ENCODE measurements around the gene HEPACAM2.

HEPACAM2 gene

DNA sequence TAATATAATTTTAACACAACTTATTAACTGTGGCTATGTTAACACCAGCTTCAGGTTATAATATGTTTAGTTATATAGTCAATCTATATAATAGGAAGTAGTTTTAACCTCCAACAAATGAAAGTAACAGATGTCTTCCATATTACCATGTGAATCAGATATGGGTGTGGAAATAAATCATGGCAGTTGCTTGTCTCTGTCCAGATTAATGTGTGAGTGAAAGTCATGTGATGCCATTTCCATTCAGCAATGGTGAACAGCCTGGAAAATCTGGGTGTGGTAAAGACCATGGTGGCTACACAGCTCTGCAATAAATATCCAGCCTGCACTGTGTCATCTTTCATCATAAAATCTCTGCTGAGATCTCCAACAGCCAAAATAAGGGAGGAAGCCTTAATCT is 27.8 kb downstream of the HEPACAM2 start:
- no peak for DNase-seq

DNA sequence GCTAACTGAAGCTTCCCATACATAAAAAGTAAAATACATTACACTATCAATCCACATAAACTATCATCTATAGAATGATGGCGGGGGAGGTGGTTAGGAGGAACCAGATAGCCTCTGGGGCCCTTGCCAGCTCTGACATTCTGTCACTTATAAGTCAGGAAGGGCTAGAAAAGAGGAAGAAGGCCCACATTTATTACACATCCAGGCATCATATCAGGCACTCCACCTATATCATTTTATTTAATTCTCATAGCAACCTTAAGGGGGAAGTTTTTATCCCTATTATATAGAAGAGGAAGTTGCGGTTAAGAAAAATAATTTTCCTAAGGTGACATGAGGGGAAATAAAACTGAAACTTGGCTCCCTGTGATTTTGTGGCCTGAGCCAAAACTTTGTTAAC is 29.9 kb downstream of the HEPACAM2 start:
- no peak for DNase-seq

DNA sequence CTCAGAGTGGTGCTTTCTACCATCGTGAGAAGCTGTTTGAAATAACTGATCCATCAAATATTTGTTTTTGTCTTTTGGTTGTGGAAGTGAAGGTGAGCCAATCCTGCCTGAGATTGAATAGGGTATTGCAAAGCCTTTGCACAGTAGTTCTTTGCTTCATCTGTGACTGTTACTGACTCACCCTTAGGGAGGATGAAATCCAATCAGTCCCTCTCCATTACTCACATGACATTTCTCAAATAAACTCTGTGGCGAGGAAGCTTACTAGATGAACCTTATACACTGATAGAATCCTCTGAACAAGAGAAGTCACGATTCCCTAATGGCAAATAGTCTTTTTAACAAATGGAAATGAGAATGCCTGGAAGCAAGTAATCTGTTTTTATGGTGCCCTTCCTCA is 31.9 kb downstream of the HEPACAM2 start:
- no peak for DNase-seq

DNA sequence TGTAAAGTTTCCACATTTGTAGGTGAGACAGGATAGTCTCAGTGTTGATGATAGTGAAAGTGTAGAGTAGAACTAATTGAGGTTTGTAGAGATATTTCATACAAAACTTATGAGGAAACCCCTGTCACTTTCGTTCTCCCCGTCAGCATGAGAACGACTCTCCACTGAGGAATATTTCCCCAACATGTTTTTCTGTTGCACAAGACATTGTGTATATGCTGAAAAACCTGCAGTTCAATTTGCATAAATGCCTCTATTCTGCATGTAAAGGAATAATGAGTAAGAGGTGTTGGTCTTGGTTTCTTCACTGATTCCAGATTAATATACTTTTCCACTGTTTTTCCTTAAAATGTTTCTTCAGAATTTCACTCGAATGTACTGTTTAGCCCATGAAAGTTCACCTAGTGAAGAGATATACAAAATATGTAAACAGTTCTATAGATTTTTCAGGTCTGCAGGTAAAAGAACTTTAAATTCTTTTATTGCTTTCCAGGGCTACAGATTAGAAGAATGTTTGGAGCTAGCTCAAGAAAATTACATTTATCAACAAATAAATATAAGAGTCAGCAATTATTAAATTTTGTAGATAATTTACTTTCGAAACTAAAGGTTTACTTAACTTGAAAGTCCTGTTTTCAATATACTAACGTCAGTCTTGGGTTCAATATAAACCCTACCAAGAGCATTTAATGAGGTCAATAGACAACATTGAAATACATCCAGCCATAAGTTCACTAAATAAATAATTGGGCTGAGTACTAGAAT is 37.2 kb downstream of the HEPACAM2 start:
- DNase-seq = no peak

DNA sequence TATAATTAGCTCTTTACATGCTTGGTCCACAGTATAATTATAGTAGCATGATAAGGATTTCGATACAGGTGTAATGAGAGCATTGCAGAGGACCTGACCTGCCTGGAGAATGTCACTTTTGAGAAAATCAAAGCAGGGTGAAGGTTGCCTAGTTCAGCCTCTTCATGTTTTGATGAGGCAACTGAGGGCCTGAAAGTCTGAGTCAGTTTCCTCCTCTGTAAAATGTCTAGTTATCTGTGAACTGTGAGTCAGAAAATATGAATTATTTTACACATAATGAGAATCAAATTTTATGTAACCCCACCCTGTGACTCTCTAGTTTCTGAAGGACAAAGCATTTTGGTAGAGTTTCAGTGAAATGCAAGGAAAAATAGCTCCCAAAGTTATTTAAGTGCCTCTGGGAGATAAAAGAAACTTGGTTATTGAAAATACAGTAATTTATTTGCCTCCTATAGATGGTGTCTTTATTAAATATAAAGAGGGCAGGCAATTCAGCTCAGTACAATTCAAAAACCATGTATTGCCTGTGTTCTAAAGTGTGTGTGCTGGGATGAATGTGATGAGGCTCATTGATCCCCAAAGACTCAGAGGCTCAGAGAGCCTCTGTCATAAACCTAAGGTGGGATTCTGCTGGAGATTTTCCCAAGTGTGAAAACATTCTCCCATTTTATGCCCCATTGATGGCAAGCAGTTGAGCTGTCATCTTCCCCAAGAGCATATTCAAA is 40.8 kb downstream of the HEPACAM2 start:
- no peak for DNase-seq

DNA sequence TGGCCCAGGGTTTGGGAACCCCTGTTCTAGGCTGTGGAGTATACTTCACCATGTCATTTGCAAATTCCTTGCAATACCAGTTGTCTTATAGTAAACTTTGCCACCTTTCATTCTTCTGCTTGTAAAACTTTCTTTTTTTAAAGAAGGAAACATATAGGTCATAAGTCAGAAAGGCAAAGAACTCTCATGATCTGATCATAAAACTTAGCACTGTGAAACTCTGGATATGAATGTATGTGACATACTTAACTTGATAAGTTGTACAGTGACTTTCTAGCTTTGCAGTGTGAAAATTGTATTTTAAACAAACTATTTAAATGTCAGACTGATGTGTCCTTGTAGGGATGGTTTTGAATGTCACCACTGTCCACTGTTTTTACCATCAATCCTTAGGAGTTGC is 47.1 kb downstream of the HEPACAM2 start:
- DNase-seq = no peak

DNA sequence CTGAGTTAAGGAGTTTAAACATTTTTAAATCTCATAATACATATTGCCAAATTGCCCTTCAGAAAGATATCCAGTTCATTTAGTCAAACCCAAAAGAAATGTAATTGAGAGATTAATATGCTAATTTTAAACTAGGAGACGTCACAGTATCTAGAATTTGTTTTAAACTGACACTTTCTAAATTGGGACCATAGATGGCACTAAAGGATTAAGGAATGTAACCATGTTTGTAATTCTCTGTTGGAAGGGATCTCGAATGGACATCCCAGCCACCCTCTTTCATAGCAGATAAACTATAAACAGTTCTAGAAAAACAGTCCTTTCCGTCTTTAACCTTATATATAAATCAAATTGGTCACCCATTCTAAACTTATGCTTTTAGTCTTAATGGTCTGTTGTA is 48.1 kb downstream of the HEPACAM2 start:
- DNase-seq = no peak

DNA sequence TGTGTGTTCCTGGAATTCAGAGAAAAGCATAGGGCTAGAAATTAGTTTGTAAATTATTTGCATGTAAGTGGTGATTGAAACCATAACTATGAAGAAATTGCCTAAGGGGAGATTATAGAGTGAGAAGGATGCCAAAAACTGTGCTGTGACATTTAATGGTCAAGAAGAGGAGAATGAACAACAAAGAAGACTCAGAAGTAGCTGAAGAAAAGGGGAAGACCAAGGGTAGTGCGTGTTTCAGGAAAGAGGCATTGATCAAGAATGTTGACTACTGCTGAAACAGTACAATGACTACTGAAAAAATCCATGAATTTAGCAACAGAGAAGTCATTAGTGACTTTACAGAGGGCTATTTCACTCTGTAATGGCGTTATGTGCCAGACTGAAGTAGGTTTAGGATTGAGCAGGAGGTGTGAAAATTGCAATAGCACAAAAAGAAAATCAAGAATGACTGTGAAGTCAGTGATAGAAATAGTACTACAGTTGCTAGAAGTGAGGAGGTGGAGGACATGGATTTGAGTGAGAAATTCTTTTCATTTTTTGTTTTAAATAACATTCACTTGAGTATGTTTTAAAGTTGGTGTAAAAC is 49.2 kb downstream of the HEPACAM2 start:
- no peak for DNase-seq

DNA sequence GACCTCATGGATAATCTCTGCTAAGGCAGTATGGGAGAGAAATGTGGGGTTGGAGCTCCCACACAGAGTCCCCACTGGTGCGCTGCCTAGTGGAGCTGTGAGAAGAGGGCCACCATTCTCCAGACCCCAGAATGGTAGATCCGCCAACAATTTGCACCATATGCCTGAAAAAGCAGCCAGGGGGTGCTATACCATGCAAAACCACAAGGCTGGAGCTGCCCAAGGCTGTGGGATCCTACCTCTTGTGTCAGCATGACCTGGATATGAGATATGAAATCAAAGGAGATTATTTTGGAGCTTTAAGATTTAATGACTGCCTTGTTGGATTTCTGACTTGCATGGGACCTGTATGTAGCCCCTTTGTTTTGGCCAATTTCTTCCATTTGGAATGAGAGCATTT is 51.0 kb downstream of the HEPACAM2 start:
- no peak for DNase-seq

DNA sequence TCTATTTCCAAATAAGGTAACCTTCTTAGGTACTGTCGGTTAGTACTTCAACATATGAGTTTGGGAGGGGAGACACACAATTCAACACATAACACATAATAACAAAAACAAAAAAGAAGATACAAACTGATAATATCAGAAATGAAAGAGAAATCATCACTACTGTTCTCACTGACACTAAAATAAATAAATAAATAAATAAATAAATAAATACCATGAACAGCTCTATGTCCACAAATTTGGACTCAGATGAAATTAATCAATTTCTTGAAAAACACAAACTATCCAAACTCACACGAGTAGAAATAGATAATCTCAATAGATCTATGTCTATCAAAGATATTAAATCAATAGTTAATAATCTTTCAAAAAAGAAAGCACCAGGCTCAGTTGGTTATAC is 53.6 kb downstream of the HEPACAM2 start:
- DNase-seq = no peak

DNA sequence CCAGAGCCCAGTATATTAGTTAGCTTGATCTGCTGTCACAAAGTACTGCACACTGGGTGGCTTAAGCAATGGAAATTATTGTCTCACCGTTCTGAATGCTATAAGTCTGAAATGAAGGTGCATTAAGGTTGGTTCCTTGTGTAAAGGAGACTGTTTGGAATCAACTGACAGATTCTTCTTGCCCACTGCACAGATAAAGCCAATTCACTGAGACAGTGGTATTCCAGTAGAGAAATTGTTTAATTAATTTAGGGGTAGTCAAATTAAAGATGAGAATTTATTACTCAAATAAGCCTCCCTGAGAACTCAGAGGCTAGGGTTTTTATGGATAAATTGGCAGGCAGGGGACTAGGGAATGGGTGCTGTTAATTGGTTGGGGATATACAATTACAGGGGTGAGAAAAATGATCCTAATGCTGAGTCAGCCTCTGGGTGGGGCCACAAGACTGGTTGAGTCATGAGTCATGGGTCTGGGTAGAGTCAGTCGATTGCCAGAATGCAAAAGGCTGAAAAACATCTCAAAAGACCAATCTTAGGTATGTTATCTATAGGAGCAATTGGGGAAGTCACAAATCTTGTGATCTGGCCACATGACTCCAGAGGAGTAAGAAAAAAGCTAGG is 54.6 kb downstream of the HEPACAM2 start:
- no peak for DNase-seq

DNA sequence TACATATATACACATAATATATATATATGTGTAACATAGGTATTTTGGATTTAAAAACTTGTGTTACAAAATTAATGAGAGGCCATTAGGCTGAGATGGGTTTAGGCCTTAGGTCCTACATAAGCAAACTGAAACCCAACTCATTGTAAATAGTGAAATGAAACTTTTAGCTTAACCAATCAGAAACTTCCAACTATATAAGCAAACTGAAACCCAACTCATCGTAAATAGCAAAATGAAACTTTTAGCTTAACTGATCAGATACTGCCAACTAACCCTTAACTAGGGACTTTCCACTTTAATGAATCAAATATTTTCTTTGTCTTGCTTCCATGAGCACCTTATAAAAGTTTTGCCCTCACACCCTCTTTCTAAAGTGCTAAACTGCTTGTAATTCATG is 60.8 kb downstream of the HEPACAM2 start:
- no peak for DNase-seq

DNA sequence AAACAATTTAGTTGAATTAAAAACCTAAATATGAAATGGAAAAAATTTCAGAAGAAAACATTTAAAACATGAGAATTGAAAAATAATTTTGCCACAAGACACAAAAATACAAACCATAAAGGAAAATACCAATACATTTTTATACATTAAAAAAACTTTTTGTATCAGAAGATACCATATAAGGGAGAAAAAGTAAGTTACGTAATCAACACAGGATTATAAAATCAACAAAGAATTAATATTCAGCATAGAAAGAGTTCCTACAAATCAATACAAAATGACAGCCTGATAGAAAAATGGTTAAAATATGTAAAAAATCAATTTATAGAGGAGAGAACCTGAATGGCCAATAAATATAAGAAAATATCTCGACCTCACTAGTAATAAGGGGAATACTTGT is 61.5 kb downstream of the HEPACAM2 start:
- no peak for DNase-seq

DNA sequence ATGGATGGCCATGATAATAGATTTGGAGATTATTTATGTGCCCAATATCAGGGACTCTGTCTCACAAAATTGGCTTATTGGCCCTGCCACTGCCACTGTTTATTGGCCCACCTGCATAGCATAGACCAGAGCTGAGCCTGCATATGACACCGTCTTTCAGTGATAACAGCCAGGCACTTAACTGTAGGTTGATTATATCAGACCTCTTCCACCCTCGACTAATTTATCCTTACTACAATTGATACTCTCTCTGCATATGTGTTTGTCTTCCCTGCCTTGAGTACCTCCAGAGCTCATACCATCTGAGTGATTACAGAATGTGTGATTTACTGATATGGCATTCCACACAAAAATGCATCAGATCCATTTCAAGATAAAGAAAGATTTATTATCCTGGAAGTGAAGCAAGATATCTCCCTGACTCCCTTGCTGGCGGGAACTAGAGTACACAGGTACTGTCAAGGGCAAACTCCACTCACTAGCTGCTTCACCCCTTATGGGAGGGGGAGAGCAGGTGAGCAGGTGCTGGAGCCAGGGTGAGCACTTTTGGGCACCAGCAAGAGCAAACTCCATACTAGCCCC is 65.0 kb downstream of the HEPACAM2 start:
- no peak for DNase-seq

DNA sequence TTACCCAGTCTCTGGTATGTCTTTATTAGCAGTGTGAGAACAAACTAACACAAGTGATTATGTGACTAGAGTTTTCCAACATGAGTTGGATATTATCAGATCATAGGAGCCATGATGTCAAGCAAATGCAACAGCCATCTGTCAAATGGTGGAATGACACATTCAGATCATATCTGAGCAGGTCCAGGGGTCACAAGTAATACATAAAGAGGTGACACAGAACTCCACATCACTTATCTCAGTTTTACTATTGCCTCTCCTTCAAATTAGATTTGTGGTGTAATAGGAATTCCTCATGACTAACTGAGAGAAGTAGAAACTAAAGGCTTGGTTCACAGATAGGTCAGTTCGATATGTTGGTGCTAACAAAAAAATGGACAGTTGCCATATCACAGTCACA is 65.9 kb downstream of the HEPACAM2 start:
- no peak for DNase-seq

DNA sequence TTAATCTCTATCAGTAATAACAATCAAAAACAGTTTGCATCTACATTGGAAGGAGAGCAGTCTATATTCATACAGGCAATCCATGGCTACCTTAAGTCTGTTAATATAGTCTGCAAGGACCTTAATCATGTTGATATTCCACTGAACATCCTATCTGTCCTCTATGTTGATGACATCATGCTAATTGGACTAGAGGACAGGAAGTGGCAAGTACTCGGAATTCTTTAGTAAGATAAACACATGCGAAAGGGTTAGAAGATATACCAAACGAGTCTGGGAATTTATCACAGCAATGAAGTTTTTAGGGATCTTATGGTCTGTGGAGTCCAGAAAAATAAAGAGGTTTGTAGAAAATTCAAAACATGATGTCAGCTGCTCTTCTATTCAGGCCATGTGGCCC is 66.8 kb downstream of the HEPACAM2 start:
- no peak for DNase-seq

DNA sequence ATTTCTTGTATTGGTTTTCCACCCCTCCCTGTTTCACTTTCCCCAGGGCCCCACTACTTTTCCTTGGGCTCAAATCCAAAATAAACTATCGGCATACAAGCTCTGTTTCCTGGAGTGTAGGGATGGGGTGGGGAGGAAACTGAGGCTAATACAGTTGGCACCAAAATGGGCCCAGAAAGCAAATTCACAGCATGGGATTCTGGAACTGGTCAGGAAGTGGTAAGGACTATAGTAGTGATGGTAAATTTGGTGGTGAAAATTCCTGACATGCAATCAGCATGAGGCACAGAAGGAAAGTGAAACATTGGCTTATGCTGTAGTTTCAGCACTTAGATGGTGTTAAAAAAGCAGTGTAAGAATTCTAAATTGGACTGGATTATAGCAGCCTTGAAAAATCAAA is 69.4 kb downstream of the HEPACAM2 start:
- no peak for DNase-seq

DNA sequence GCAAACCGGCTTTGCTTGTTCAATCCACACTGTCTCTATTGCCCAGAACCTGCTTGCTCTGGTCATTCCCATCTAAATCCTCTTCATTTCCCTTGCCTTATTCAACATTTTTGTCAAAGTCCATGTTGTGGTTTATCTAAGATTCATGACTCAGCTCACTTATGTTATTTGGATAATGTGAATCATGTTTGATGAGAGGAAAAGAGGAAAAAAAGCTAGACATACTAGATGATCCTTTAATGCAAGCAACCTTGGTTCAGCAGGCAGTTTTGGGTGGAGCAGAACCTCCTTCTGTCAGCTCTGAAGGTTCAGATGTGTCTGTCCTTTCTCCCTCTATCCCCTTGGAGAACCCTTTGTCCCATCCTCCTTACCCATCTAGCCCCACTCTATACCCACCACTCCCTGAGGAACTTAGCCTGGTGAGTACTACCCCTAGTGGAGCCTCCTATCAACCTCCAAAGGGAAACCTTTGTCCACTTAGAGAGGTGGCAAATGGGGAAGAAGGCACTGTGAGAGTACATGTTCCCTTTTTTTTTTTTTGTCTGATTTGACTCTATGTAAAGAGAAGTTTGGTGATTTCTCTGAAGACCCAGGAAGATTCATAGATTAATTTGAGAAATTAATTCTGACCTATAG is 76.0 kb downstream of the HEPACAM2 start:
- DNase-seq = no peak

DNA sequence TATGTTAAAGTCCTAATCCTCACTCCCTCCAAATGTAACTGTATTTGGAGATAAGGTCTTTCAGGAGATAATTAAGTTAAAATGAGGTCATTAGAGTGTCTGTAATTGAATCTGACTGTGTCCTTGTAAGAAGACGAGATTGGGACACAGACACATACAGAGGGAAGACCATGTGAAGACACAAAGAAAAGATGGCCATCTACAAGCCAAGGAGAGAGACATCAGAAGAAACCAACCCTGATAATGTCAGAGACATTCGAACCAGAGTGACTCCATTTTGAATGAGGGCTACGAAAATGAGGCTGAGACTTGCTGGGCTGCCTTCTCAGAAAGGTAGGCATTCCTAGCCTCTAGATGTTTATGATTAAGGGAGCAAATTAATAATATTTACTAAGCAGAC is 77.5 kb downstream of the HEPACAM2 start:
- DNase-seq = no peak

DNA sequence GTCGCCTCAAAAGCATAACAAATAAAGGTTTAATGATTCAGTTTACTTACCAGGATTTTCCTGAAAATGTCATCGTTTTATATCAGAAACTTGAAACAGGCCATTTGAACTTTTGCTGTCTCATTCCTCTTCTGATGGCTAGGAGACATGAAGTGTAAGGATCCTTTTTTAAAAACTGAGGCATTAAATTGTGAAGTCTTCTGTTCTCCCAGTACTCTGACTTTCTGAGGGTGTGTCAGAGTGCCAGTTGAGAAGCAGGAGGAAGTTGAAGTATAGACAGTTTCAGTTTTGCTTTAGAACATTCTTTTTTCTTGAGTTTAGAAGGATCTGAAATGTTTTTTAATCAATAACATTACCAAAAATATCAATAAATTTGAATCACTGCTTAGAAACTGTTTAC is 78.1 kb downstream of the HEPACAM2 start, which contains the start of gene SAMD9L:
Gene SAMD9L, minus strand, starts transcription at position 242 of the 400 bp plus-strand sequence. CDS start 12,414 bp downstream, outside the sequence.
- no peak for DNase-seq

DNA sequence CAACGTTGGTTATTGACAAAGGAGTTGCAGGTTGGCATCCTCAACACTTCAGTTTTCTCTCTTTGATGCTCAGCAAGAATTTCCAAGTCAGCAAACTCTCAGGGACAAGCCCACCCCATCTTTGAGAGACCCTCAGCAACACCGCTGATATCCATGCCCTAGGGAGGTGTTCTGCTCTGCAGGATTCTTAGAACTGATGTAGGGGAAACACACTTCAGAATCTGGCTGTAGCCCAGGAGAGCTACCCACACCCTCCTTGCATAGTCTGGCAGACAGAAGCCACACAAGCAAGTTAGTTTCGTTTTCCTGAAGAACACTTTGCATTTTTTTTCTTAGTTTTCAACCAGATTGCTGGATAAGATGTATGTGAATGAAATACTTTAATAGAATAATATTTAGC is 78.9 kb downstream of the HEPACAM2 start:
- peak; percentile 42 for DNase-seq

DNA sequence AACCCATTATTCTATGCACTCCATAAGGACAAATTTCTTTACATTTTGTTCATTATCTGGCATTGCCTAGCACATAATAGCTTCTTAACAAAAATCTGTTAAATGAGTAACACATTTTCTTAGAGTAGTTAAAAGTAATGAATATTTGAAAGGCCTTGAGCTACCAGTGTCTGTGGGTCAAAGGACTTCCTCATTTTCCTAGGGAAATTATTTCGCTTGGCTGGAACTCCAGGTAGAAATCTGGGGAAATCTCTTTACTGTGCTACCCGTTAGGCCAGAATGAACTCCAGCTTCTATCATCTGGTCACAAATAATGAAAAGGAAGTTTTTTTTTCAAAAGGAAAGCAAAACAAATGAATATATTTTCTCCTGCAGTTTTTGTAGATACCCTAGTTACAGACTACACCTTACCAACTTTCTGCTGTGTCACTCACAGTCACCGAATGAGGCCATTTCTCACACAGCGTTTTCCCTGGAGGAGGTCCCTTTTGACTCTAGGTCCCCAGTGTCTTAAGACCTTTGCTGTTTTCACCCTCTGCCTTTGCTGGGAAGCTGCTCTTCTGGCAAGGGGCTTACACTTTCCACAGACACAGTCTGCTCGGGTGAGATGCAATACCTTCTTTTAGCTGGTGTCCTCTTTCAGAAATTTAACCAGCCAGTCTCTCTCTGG is 79.7 kb downstream of the HEPACAM2 start:
- peak; percentile 27 for DNase-seq
